IPS DF 6.9 (cell line): ENCODE measurements around the gene APOBEC3G.
A peak's percentile ranks its signal among the peaks of the same experiment; 100 is the strongest.
"Not testable (repeated sequence)": the region's sequence is repeated elsewhere in the genome, so short reads cannot be mapped to it uniquely, and the experiment has no call there.

ENCODE experiments used
- DNase-seq: peaks from one replicate; pipeline ENCODE4 v3.0.0-alpha.2; 2013; ENCODE audit warnings: low read depth, low spot score
- H3K27ac ChIP-seq: one replicate; pipeline ENCODE4 v1.5.1; 2013; ENCODE audit warnings: low read length, control low read depth
- H3K27me3 ChIP-seq: 2 replicates; pipeline ENCODE4 v1.6.1; 2013; ENCODE audit warnings: mild to moderate bottlenecking, low read length; ENCODE audit not compliant: control insufficient read depth, insufficient read depth
- H3K36me3 ChIP-seq: 2 replicates; pipeline ENCODE4 v1.6.1; 2013; ENCODE audit warnings: low read length; ENCODE audit not compliant: control insufficient read depth, insufficient read depth
- H3K4me1 ChIP-seq: 2 replicates; pipeline ENCODE4 v1.6.1; 2013; ENCODE audit warnings: low read length; ENCODE audit not compliant: control insufficient read depth, insufficient read depth
- H3K4me3 ChIP-seq: 2 replicates; pipeline ENCODE4 v1.5.1; 2013; ENCODE audit warnings: mild to moderate bottlenecking, low read length
- H3K9me3 ChIP-seq: 2 replicates; pipeline ENCODE4 v1.6.1; 2013; ENCODE audit warnings: low read length, inconsistent platforms; ENCODE audit not compliant: control insufficient read depth, insufficient read depth
- WGBS: extraction: QIAGEN DNeasy Blood & Tissue Kit; methylation state at CpG from one replicate; pipeline ENCODE4 v1.1.7; 2013; ENCODE audit warnings: mixed read lengths, missing lambda C conversion rate; ENCODE audit not compliant: insufficient read length, insufficient coverage; 5-methylcytosine and 5-hydroxymethylcytosine counted together

The APOBEC3G gene

GRCh38 chr22:39040538-39041296, 36.4 kb upstream of the APOBEC3G start, which contains the start of gene APOBEC3F:
APOBEC3F (plus strand) TSS chr22:39040864; CDS start chr22:39040961, 97 bp downstream.
- not testable (repeated sequence) for H3K27me3 ChIP-seq, DNase-seq, H3K9me3 ChIP-seq, H3K4me1 ChIP-seq, H3K36me3 ChIP-seq, H3K27ac ChIP-seq
- no CpG with 5 or more reads among the region's 21 CpGs for WGBS
- peak within 1 kb of the TSS; percentile 27; the same call in 1 of the 2 replicates for H3K4me3 ChIP-seq

GRCh38 chr22:39041908-39042307, 35.2 kb upstream of the APOBEC3G start:
- peaks cover 4% of the 10 kb centered on the region; the same call in 1 of the 2 replicates for H3K4me1 ChIP-seq
- no peaks in the 10 kb centered on the region for H3K27me3 ChIP-seq
- H3K9me3 ChIP-seq = no peaks in the 10 kb centered on the region
- no CpG with 5 or more reads among the region's 7 CpGs for WGBS
- H3K36me3 ChIP-seq = 0 out of 2 replicates have a peak, but pooled peaks cover 2% of the 10 kb centered on the region
- H3K27ac ChIP-seq = no peak overlapping the region
- DNase-seq = no peak
- no peak overlapping the region for H3K4me3 ChIP-seq

- no CpG with 5 or more reads among the region's 18 CpGs for WGBS
- not testable (repeated sequence) for H3K36me3 ChIP-seq, H3K27ac ChIP-seq, H3K4me3 ChIP-seq, DNase-seq, H3K27me3 ChIP-seq, H3K9me3 ChIP-seq, H3K4me1 ChIP-seq
Measured at GRCh38 chr22:39043063-39043462, 34.0 kb upstream of the APOBEC3G start.

- H3K4me1 ChIP-seq, H3K27ac ChIP-seq, H3K36me3 ChIP-seq, H3K9me3 ChIP-seq, H3K27me3 ChIP-seq, DNase-seq, H3K4me3 ChIP-seq: not testable (repeated sequence)
- no CpG with 5 or more reads among the region's 14 CpGs for WGBS
Measured at GRCh38 chr22:39045136-39045535, 31.9 kb upstream of the APOBEC3G start.

GRCh38 chr22:39049486-39049885, 27.6 kb upstream of the APOBEC3G start:
- not testable (repeated sequence) for H3K4me3 ChIP-seq, H3K36me3 ChIP-seq, H3K4me1 ChIP-seq, DNase-seq, H3K9me3 ChIP-seq, H3K27ac ChIP-seq, H3K27me3 ChIP-seq
- WGBS = no CpG with 5 or more reads among the region's 7 CpGs

GRCh38 chr22:39051844-39052495, 25.1 kb upstream of the APOBEC3G start:
- H3K9me3 ChIP-seq, DNase-seq: not testable (repeated sequence)
- WGBS = no CpG with 5 or more reads among the region's 18 CpGs

GRCh38 chr22:39055658-39056057, 21.4 kb upstream of the APOBEC3G start:
- H3K27me3 ChIP-seq = no peaks in the 10 kb centered on the region
- no peaks in the 10 kb centered on the region for H3K36me3 ChIP-seq
- H3K27ac ChIP-seq = no peak overlapping the region
- no CpG with 5 or more reads among the region's 11 CpGs for WGBS
- H3K4me3 ChIP-seq = no peak overlapping the region
- DNase-seq = no peak
- peaks cover 2% of the 10 kb centered on the region for H3K4me1 ChIP-seq
- no peaks in the 10 kb centered on the region for H3K9me3 ChIP-seq

More at GRCh38 chr22:39051844-39052495, 25.1 kb upstream of the APOBEC3G start:
- H3K36me3 ChIP-seq, H3K4me3 ChIP-seq, H3K27ac ChIP-seq, H3K4me1 ChIP-seq, H3K27me3 ChIP-seq: not testable (repeated sequence)

GRCh38 chr22:39061290-39061689, 15.8 kb upstream of the APOBEC3G start:
- not testable (repeated sequence) for H3K4me3 ChIP-seq, H3K27me3 ChIP-seq, H3K27ac ChIP-seq, H3K9me3 ChIP-seq, H3K36me3 ChIP-seq, DNase-seq, H3K4me1 ChIP-seq
- WGBS = no CpG with 5 or more reads among the region's 6 CpGs

GRCh38 chr22:39061951-39062350, 15.1 kb upstream of the APOBEC3G start:
- not testable (repeated sequence) for H3K9me3 ChIP-seq, H3K4me3 ChIP-seq, DNase-seq, H3K4me1 ChIP-seq, H3K36me3 ChIP-seq, H3K27ac ChIP-seq, H3K27me3 ChIP-seq
- WGBS = no CpG with 5 or more reads among the region's 10 CpGs

GRCh38 chr22:39063904-39064303, 13.2 kb upstream of the APOBEC3G start:
- H3K4me1 ChIP-seq, H3K27ac ChIP-seq, H3K9me3 ChIP-seq, H3K27me3 ChIP-seq, DNase-seq, H3K4me3 ChIP-seq, H3K36me3 ChIP-seq: not testable (repeated sequence)
- no CpG with 5 or more reads among the region's 8 CpGs for WGBS
